NCI-H187 (cell line): ENCODE data around the gene TMEM154.

Experiments used
- DNase-seq, 2 experiments: peaks; one replicate each; lab custom pipeline; 2025; lab: John Stamatoyannopoulos, UW

The TMEM154 gene

GRCh38 chr4:152696764-152697261, 17.0 kb upstream of the TMEM154 start:
- no peak for DNase-seq

GRCh38 chr4:152693871-152694270, 14.1 kb upstream of the TMEM154 start:
- DNase-seq: no peak

- DNase-seq: no peak
These were observed 12.0 kb upstream of the TMEM154 start for GRCh38 chr4:152691761-152692160.

GRCh38 chr4:152690706-152691651, 11.2 kb upstream of the TMEM154 start:
- DNase-seq: no peak

GRCh38 chr4:152689615-152690501, 10.1 kb upstream of the TMEM154 start:
- DNase-seq: no peak

- DNase-seq: no peak
These were observed 8.3 kb upstream of the TMEM154 start for GRCh38 chr4:152687974-152688599.

GRCh38 chr4:152686452-152687013, 6.7 kb upstream of the TMEM154 start:
- no peak for DNase-seq

GRCh38 chr4:152684587-152684986, 4.8 kb upstream of the TMEM154 start:
- no peak for DNase-seq

GRCh38 chr4:152684007-152684406, 4.2 kb upstream of the TMEM154 start:
- DNase-seq: no peak

GRCh38 chr4:152682143-152682941, 2.5 kb upstream of the TMEM154 start:
- no peak for DNase-seq

- no peak for DNase-seq
These were observed 1.3 kb upstream of the TMEM154 start for GRCh38 chr4:152680988-152681603.

- DNase-seq: no peak
These were observed 956 bp downstream of the TMEM154 start for GRCh38 chr4:152678841-152679240.

- DNase-seq: no peak
These were observed 2.7 kb downstream of the TMEM154 start for GRCh38 chr4:152677117-152677516.

GRCh38 chr4:152676052-152676854, 3.5 kb downstream of the TMEM154 start:
- no peak for DNase-seq

- no peak for DNase-seq
These were observed 5.4 kb downstream of the TMEM154 start for GRCh38 chr4:152674359-152674758.

- no peak for DNase-seq
These were observed 6.3 kb downstream of the TMEM154 start for GRCh38 chr4:152673489-152673888.

- no peak for DNase-seq
These were observed 7.3 kb downstream of the TMEM154 start for GRCh38 chr4:152672206-152673092.

- DNase-seq: no peak
These were observed 11.3 kb downstream of the TMEM154 start for GRCh38 chr4:152668338-152668964.
